HG03565 (cell line): ENCODE data around the gene PRPH.
"Not testable (repeated sequence)": the region's sequence is repeated elsewhere in the genome, so short reads cannot be mapped to it uniquely, and the experiment has no call there.

Source experiments
- ATAC-seq: cut with Tn5 transposase; IDR thresholded peaks from one replicate; pipeline ENCODE4 v1.9.1; 2021; ENCODE audit warnings: mild to moderate bottlenecking, moderate library complexity; ENCODE audit not compliant: unreplicated experiment

The PRPH gene

GRCh38 chr12:49332441-49332861, 37.5 kb downstream of the PRPH start:
- ATAC-seq: no peak

DNA sequence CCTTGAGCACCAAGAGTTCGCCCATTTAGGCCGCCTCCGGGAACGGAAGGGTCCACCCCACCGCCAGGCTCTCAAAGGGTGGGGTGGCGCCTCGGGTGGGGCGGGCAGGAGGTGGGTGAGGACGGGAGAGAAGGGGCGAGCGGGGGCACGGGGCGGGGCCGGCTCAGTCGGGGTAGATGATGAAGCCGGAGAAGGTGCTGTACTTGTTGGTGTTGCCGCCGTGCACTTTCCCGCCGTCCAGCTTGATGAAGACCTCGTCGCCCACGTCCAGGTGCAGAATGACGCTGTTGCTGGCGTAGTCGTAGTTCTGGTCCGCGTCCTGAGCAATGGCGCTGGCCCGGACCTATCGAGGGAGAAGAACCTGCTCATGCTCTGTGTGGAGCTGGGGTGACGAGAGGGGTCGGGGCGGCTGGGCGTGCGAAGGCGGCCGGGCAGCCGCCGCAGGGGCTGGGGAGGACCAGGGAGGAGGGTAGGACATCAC, 38.0 kb downstream of the PRPH start:
- ATAC-seq: no peak

GRCh38 chr12:49333778-49334177, 38.8 kb downstream of the PRPH start:
- ATAC-seq: not testable (repeated sequence)

DNA sequence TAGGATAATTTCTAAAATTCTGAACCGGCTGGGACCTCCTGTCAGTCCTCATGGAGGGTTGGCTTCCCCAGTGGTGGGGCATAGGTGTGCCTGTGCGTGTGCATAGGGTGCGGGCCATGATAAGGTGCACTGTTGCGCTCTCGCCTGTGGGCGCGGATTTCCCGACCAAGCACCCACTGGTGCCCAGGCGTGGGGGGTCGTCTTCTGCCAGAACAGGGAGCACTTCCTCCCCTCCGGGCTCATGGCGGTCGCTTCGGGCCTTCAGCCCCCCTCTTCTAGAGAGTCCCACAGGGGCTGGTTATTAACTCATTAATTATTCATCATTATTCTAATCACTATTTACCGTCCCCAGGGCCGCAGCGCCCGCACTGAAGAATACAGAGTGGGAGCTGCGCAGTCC, 39.3 kb downstream of the PRPH start:
- no peak for ATAC-seq

DNA sequence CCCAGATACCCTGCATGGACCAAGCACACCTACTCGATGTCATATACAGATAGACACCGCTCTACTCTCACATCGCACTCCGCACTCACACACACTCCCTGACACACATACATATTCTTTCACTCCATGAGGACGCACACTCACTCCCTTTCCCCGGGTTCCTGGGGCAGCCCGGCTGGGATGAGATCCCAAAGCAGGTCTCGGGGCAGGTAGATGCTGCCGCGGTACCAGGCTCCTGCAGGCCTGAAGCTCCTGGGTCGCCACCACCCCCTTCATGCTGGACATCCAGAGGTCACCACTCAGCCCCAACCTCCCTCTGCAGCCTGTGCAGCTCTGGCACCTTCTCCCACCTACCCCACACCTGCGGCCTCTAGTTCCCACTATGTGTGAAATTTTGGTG, 39.7 kb downstream of the PRPH start:
- no peak for ATAC-seq

DNA sequence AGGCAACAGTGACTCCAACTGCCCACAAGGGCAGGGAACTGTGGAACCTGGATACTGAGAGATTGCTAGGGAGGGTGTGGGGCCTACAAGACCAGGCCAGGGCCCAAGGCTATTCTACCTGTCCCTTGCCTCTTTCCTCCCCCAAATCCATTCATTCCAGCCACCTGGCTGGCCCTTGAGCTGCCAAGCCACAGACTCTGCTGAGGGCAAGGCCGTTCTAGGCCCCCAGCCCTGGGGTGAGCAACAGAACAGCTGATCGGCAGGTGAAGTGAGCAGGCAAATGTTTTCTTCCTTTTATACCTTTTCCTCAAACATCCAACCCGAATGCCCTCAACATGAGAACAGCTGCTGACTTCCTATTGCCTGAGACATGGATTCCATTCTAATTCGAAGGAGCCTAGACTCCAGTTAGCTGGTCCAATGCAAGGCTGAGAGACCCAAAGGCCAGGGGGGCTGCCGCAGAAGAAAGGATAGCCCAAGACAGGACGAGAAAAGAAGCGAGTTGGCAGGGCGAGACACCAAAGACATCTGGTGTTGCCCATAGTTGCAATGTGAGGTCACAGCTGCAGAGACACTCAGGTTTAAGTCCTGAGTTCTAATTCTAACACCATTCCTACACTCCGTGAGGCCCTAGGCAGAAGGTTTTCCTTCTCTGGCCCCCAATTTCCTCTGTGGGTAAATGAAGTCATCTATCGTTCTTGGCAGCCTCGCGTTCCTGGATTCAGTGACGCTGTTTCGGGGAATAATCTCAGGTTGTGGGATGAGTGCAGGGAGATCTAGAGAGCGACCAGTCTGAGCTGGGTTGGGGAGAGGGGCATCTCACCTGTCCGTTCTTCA, 40.4 kb downstream of the PRPH start:
- no peak for ATAC-seq

DNA sequence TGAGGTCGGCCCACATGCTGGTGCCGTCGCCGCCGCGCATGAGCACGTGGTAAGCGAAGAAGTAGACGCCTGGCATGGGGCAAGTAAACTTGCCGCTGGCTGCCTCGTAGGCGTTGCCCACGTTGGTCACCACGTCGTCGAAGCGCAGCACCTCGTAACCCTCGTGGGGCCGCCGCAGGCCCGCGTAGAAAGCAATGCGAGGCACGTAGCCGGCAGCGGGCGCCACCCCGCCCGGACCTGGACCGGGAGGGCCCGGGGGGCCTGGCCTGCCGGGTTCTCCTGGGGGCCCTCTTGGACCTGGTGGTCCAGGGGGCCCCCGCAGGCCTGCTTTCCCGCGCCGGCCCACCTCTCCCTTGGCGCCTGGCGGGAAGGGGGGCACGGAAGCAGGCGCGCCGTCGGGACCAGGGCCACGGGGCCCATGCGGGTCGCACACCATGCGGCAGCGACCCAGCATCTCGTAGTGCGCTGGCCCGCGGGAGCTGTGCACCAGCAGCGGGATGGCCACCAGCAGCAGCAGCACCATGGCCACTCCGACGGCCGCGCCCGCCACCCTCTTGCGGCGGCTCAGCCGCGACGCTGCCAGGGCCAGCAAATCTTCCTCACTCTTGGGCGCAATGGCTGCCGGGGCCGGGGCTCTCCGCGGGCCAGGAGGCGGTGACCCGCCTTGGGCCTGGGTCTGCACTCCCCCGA, 41.2 kb downstream of the PRPH start:
- ATAC-seq: no peak

GRCh38 chr12:49336645-49337584, 42.0 kb downstream of the PRPH start, which contains the start of gene C1QL4:
Gene C1QL4, minus strand, starts transcription at chr12:49337188. Its CDS starts 711 bp downstream, at chr12:49336477.
- ATAC-seq: peak; percentile 51

DNA sequence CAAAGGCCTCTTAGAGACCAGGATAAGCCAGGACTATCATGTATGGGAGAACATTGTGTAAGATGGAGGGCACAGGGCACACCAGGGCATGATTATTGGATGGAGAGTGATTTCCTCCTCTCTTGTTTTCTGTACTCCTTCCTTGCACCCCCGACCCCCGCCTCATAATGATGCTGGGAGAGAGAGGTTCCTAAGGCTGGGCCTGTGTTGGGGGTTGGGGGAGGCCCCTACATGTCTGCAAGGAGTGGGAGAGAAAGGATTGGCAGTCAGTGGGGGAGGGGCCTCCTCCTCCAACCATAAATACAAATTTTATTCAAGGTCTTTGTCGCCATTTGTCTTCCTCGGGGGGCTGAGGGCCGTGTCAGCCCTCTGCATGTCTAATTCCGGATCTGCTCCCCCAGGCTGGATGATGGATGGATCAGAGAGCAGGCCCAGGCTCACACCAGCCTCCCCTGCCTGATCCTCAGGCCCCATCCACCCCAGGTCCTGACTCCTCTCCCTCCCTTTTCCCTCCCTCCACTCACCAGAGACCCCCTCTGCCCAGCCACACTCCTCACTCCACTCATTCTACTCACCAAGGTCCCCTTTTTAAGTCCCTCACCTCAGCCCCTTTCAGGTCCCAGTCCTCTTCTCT, 44.0 kb downstream of the PRPH start:
- no peak for ATAC-seq

GRCh38 chr12:49339464-49339861, 44.5 kb downstream of the PRPH start:
- no peak for ATAC-seq

GRCh38 chr12:49340095-49340870, 45.3 kb downstream of the PRPH start:
- ATAC-seq: no peak

DNA sequence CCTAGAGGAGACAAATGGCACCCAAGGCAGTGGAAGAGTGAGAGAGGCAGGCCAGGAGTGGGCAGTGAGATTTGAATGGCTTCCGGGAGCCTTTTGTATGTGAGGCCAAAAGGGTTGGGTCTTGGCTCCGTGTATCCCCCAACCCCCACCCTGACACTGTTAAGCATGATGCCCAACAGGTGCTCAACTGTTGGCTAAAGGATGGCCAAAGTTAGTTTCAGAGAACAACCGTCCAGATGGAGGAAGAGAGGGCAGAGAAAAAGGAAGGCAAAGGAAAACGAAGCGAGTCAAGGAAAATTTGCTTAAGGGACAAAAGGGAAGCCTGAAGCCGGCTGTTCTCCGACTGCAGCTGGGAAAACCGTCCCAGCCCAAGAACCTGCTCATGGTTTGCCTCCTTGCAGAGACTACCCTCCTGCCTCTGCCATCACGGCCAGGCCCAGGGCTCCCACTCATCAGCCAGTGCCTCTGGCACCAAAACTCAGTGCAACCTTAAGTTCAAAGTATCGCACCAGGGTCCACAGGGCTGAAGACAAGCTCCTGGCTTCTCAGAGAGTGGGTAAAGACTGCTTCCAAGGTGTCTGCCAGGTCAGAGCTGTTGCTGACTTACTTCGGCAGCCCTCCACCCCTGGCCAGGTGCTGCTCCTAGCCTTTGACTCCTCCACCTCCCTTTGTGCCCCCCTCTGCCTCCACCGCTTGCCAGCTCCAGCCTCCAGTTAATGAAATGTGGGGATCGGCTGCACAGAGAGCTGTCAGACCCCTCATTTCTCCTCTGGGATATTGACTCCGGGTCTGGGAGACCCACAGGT, 46.2 kb downstream of the PRPH start:
- ATAC-seq: no peak

DNA sequence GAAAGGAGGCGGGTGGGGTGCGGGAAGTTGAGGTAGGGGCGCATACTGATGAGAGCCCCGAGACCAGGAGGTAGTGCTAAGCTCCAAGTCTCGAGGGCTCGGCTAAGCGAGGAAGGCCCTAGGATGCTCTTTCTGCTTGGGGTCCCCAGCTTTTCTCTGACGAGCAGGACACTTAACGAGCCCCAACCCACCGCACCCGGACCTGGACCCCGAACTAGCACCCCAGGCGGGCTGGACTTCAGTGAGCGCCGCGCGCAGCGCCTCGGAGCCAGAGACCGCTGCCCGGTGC, 46.8 kb downstream of the PRPH start:
- ATAC-seq: no peak

- peak; percentile 41 for ATAC-seq
These were observed 47.3 kb downstream of the PRPH start for GRCh38 chr12:49342066-49342913.

GRCh38 chr12:49342914-49343731, 48.2 kb downstream of the PRPH start:
- ATAC-seq: no peak

- no peak for ATAC-seq
These were observed 49.6 kb downstream of the PRPH start for GRCh38 chr12:49344486-49345050.
